Activated naive CD4-positive, alpha-beta T cell treated with anti-CD3 and anti-CD28 coated beads for 36 hours (primary cell): ENCODE measurements around the gene TMEM150B. TPM values are rescaled to one million over a fixed set of nuclear protein-coding genes. Genes with fewer than 3 reads are reported as not detected.
A peak's percentile ranks its signal among the peaks of the same experiment; 100 is the strongest.

Experiments
- CTCF ChIA-PET: fragments of 350-600 bp; sonication (Branson Sonifier 250); formaldehyde crosslinking; loops from one replicate; lab custom pipeline; 2021; ENCODE audit warnings: antibody characterized with exemption; lab: Charles Lee
- DNase-seq: peaks from one replicate; pipeline ENCODE4 v3.0.0-alpha.2; 2020
- H3K27ac Mint-ChIP-seq: one replicate; pipeline ENCODE4 v1.8.0; 2021; ENCODE audit warnings: mild to moderate bottlenecking, mixed read lengths
- H3K27me3 Mint-ChIP-seq: one replicate; pipeline ENCODE4 v1.8.0; 2021; ENCODE audit warnings: low read depth, mixed read lengths
- H3K36me3 Mint-ChIP-seq: one replicate; pipeline ENCODE4 v1.8.0; 2021; ENCODE audit warnings: low read depth, mixed read lengths
- H3K4me1 Mint-ChIP-seq: one replicate; pipeline ENCODE4 v1.8.0; 2021; ENCODE audit warnings: low read depth, mixed read lengths
- H3K4me3 Mint-ChIP-seq: one replicate; pipeline ENCODE4 v1.8.0; 2021; ENCODE audit warnings: mild to moderate bottlenecking, moderate library complexity, mixed read lengths
- H3K9me3 Mint-ChIP-seq: one replicate; pipeline ENCODE4 v1.8.0; 2021; ENCODE audit warnings: mixed read lengths
- intact Hi-C: fragments of 100-400 bp; cut with micrococcal nuclease; formaldehyde crosslinking; loops from one replicate; pipeline ENCODE4 v1.15.1; 2023
- total RNA-seq, 2 experiments: library from RNA; stranded (reverse); gene quantifications; one replicate each; pipeline ENCODE4 v1.2.3, GENCODE V29; 2021

Gene TMEM150B
- total RNA-seq, 2 experiments from 2014 or later: not detected

DNA sequence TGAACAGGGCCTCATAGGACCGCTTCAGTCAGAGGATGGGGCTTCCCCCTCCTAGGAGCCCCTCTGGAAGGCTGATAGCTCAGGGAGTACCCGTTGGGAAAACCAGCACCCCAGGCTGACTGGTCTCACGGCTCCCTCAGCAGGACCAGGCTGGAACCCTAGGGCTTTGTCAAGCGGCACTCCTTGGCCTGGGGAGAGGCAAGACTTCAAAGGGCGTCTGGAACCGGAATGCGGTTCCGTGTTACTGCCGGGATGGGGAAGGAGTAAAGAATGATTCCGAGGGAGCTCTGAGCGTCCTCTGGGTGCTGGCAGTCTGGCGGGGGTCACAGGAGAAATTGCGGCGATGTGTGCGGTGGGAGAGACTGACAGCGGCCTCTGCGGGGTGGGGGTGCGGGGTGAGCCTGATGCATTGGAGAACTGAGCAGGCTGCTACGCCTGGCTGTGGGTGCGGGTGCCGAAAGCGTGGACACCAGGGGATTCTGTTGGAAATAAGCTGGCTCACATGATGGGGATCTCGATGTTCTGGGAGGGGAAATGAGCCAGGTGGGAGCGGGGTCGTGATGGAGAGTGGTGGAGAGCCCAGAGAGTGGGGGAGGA, 27.5 kb upstream of the TMEM150B start:
- DNase-seq: no peak
- Mint-ChIP-seq H3K4me3 (peak overlapping the region; percentile 10), H3K4me1 (peaks cover 15% of the 10 kb centered on the region), H3K9me3 (no peaks in the 10 kb centered on the region), H3K27ac (no peak overlapping the region), H3K36me3 (no peaks in the 10 kb centered on the region), H3K27me3 (peaks cover 47% of the 10 kb centered on the region)
- intact Hi-C loops: loop anchor here (5.0 kb wide), 1 partner anchor 50 kb away; no protein-coding TSS in a partner anchor
- CTCF ChIA-PET: interaction anchor here (0.6 to 0.8 kb wide), 2 partner anchors 25 to 32 kb away, joined by 3 read pairs; partner anchors contain the start of gene TMEM238

GRCh38 chr19:55352040-55352439, 26.9 kb upstream of the TMEM150B start:
- Mint-ChIP-seq H3K4me3 (no peak overlapping the region), H3K27ac (no peak overlapping the region), H3K4me1 (peaks cover 15% of the 10 kb centered on the region), H3K27me3 (peaks cover 42% of the 10 kb centered on the region), H3K9me3 (no peaks in the 10 kb centered on the region), H3K36me3 (no peaks in the 10 kb centered on the region)
- CTCF ChIA-PET: interaction anchor here (0.8 kb wide), 1 partner anchor 32 kb away, joined by 3 read pairs; the partner anchor contains the start of gene TMEM238
- intact Hi-C loops: loop anchor here (5.0 kb wide), 1 partner anchor 50 kb away; no protein-coding TSS in a partner anchor
- no peak for DNase-seq

DNA sequence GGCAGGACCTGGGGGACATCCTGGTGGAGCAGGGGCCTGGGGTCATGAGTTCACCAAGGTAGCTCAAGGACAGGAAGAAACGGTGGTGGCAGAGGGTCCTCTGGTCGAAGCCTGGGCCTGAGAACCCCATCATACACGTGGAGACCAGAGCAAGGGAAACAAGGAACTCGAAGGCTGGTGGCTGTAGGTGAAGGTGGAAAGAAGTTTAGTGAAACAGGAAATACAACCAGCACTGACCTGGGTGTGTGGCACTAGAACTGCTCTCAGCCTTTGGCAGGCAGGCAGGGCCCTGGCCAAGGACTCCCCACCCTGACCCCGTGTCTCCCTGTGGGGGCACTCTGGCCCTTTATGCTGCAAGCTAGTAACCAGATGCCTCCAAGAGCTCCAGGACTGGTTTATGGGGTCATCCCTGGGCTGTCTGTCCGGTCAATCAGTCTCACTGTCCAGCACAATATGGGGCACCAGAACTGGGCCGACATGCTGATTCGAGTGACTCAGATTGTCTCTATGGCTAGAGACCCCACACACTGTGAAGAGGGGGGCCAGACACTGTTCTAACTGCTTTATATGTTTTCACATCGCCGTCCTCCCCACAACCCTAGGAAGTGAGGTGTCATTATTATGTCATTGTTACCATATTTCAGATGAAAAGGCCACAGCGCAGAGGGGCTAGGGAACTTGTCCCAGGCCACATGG, 25.6 kb upstream of the TMEM150B start:
- CTCF ChIA-PET: no interaction called here
- intact Hi-C loops: loop anchor here (5.0 kb wide), 1 partner anchor 48 kb away; no protein-coding TSS in a partner anchor

DNA sequence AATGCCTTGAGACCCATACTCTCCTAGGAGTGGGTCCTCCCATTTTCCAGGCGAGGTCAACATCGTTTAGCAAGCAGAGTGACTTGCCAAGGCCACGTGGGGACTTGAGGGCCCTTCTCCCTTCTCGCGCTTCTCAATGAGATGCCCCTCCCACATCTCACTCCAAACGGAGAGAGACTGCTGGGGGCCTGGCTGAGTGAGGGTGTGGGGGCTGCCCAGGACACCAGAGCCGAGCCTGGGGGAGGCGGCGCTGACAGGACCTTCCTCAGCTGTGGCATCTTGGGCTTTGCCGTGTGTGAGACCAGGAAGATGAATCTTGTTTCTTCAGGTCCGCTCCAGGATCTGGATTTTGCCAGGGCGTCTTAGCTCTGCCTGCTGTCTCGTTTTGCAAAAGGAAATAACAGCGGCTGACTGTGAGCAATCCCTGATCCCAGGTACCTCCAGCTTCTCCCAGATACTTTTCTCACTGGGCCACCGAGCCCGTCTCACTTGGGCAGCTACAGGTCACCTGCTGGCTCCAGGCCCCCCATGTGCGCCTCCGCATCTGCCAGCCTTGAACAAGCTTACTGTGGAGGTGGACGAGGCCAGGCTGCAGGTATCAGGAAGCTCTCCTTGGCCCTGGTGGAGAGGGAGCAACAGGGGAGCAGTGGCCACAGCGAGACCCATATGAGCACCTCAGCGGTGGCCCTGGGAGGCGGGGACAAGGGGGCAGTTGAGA, 23.3 kb upstream of the TMEM150B start:
- H3K36me3 Mint-ChIP-seq: peaks cover 1% of the 10 kb centered on the region
- peaks cover 11% of the 10 kb centered on the region for H3K4me1 Mint-ChIP-seq
- peaks cover 32% of the 10 kb centered on the region for H3K27me3 Mint-ChIP-seq
- H3K4me3 Mint-ChIP-seq: no peak overlapping the region
- no peak overlapping the region for H3K27ac Mint-ChIP-seq
- CTCF ChIA-PET: interaction anchor here (1.0 to 2.4 kb wide), 3 partner anchors 47 to 188 kb away, joined by 3 to 7 read pairs (median 3); no protein-coding TSS in a partner anchor
- H3K9me3 Mint-ChIP-seq: no peaks in the 10 kb centered on the region
- intact Hi-C loops: no loop called here
- DNase-seq: no peak

More for the DNA sequence above, 25.6 kb upstream of the TMEM150B start:
- Mint-ChIP-seq H3K4me1 (peaks cover 15% of the 10 kb centered on the region), H3K9me3 (no peaks in the 10 kb centered on the region), H3K4me3 (no peak overlapping the region), H3K36me3 (no peaks in the 10 kb centered on the region), H3K27ac (no peak overlapping the region), H3K27me3 (peaks cover 41% of the 10 kb centered on the region)
- DNase-seq: no peak

DNA sequence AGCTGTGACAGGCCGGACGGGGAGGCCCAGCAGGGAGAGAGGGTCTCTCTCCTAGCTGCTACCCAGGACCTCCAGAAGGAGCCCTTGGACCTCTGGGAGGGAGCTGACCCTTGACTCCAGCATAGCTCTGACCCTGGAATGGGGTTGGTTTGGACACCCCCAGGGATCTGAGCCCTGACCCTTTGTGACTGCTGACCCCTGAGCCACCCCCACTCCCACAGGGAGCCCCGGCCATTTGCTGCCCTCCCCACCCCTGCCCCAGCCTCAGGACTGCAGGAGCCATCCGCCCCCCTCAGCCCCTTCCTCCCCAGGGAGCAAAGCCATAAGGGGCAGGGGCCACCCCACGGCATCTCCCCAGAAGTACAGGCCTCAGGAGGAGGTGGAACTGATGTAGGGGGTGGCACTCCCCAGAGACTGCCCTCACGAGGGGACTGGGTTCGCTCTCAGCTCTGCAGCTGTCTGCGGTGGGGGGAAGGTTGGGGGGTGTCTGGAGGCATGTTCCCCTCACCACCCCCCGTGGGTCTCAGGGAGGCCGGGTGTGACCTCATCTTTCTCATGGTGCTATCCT, 22.4 kb upstream of the TMEM150B start:
- Mint-ChIP-seq H3K9me3 (no peaks in the 10 kb centered on the region), H3K27ac (no peak overlapping the region), H3K4me3 (no peak overlapping the region), H3K4me1 (peaks cover 1% of the 10 kb centered on the region), H3K36me3 (peaks cover 8% of the 10 kb centered on the region), H3K27me3 (peaks cover 22% of the 10 kb centered on the region)
- CTCF ChIA-PET: no interaction called here
- DNase-seq: no peak
- intact Hi-C loops: no loop called here

GRCh38 chr19:55346725-55347441, 21.7 kb upstream of the TMEM150B start:
- no peak for DNase-seq
- Mint-ChIP-seq H3K36me3 (peaks cover 10% of the 10 kb centered on the region), H3K4me1 (no peaks in the 10 kb centered on the region), H3K27me3 (peaks cover 16% of the 10 kb centered on the region), H3K9me3 (no peaks in the 10 kb centered on the region), H3K27ac (no peak overlapping the region), H3K4me3 (no peak overlapping the region)
- intact Hi-C loops: no loop called here
- CTCF ChIA-PET: no interaction called here

GRCh38 chr19:55345818-55346724, 20.9 kb upstream of the TMEM150B start:
- intact Hi-C loops: no loop called here
- peaks cover 5% of the 10 kb centered on the region for H3K4me1 Mint-ChIP-seq
- peaks cover 12% of the 10 kb centered on the region for H3K36me3 Mint-ChIP-seq
- H3K9me3 Mint-ChIP-seq: no peaks in the 10 kb centered on the region
- peaks cover 8% of the 10 kb centered on the region for H3K27me3 Mint-ChIP-seq
- no peak overlapping the region for H3K27ac Mint-ChIP-seq
- CTCF ChIA-PET: no interaction called here
- no peak overlapping the region for H3K4me3 Mint-ChIP-seq
- DNase-seq: no peak

GRCh38 chr19:55345101-55345817, 20.1 kb upstream of the TMEM150B start:
- no peak overlapping the region for H3K27ac Mint-ChIP-seq
- H3K27me3 Mint-ChIP-seq: no peaks in the 10 kb centered on the region
- peaks cover 5% of the 10 kb centered on the region for H3K4me1 Mint-ChIP-seq
- intact Hi-C loops: no loop called here
- H3K36me3 Mint-ChIP-seq: peaks cover 12% of the 10 kb centered on the region
- H3K4me3 Mint-ChIP-seq: no peak overlapping the region
- no peak for DNase-seq
- CTCF ChIA-PET: no interaction called here
- no peaks in the 10 kb centered on the region for H3K9me3 Mint-ChIP-seq

DNA sequence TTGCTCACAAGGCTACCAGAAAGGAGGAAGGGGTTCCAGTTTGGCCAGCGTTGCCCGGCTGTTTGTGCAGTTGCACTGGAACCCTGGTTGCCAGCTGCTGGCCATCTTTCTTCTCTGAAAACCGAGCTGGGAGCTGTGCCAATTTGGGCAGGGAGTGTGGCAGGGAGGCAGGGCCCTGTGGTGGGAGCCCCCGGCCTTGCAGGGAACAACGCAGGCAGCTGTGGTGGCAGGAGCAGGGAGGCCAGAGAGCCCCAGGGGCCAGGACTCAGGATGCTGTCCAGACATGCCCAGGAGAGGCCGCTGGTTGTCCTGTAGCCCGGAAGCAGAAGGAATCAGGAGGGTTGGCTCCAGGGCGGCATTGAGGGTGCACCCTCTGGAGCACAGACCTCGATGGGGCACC, 19.3 kb upstream of the TMEM150B start:
- DNase-seq: no peak
- H3K4me3 Mint-ChIP-seq: no peak overlapping the region
- H3K27ac Mint-ChIP-seq: no peak overlapping the region
- peaks cover 5% of the 10 kb centered on the region for H3K4me1 Mint-ChIP-seq
- H3K36me3 Mint-ChIP-seq: peaks cover 12% of the 10 kb centered on the region
- no peaks in the 10 kb centered on the region for H3K9me3 Mint-ChIP-seq
- intact Hi-C loops: no loop called here
- CTCF ChIA-PET: interaction anchor here (1.2 kb wide), 1 partner anchor 43 kb away, joined by 3 read pairs; no protein-coding TSS in a partner anchor
- H3K27me3 Mint-ChIP-seq: no peaks in the 10 kb centered on the region

- H3K36me3 Mint-ChIP-seq: peaks cover 12% of the 10 kb centered on the region
- no peak for DNase-seq
- CTCF ChIA-PET: interaction anchor here (1.4 kb wide), 1 partner anchor 43 kb away, joined by 5 read pairs; the partner anchor contains the start of gene TMEM238
Observed at GRCh38 chr19:55341595-55342531, 16.7 kb upstream of the TMEM150B start.

More at GRCh38 chr19:55341595-55342531, 16.7 kb upstream of the TMEM150B start:
- peaks cover 12% of the 10 kb centered on the region for H3K4me1 Mint-ChIP-seq
- intact Hi-C loops: no loop called here
- H3K4me3 Mint-ChIP-seq: peak overlapping the region; percentile 90
- H3K27me3 Mint-ChIP-seq: no peaks in the 10 kb centered on the region
- H3K27ac Mint-ChIP-seq: peak overlapping the region; percentile 27
- no peaks in the 10 kb centered on the region for H3K9me3 Mint-ChIP-seq
